GM12878 (cell line): ENCODE results near the gene POLE2. TPM values are rescaled to one million over a fixed set of nuclear protein-coding genes. Genes with fewer than 3 reads are reported as not detected.

ENCODE experiments used
- BCLAF1 ChIP-seq: fragments of 450-650 bp; IDR thresholded peaks from 2 replicates; pipeline ENCODE4 v1.6.1; 2017; ENCODE audit warnings: antibody characterized with exemption, mild to moderate bottlenecking, moderate library complexity
- EED ChIP-seq: sonication (generic); IDR thresholded peaks from 2 replicates; pipeline ENCODE4 v1.6.1; 2016; ENCODE audit warnings: antibody characterized with exemption, low read depth
- EGR1 ChIP-seq, 2 experiments: IDR thresholded peaks; 1 replicate in 1 of 2; 2 replicates in 1 of 2; pipeline ENCODE4 v1.6.1; 2011 to 2012; ENCODE audit warnings: low read depth in 2 of 2, low read length in 2 of 2, borderline replicate concordance in 1 of 2, mild to moderate bottlenecking in 1 of 2, moderate library complexity in 1 of 2
- ELK1 ChIP-seq: IDR thresholded peaks from 2 replicates; pipeline ENCODE4 v1.6.1; 2012; ENCODE audit warnings: low read depth, low read length, improper control_type of control experiment
- EZH2 ChIP-seq: IDR thresholded peaks from 2 replicates; pipeline ENCODE4 v1.6.1; 2012; ENCODE audit warnings: low read depth, mild to moderate bottlenecking, control low read depth, inconsistent platforms, low read length, borderline replicate concordance; ENCODE audit not compliant: control insufficient read depth
- GATAD2B ChIP-seq: fragments of 450-650 bp; conservative IDR thresholded peaks from 2 replicates; pipeline ENCODE4 v1.6.1; 2017; ENCODE audit warnings: low read depth, mild to moderate bottlenecking, moderate library complexity
- IKZF2 ChIP-seq, 2 experiments: fragments of 450-650 bp; IDR thresholded peaks; 2 replicates each; pipeline ENCODE4 v1.6.1; 2017; ENCODE audit warnings: mild to moderate bottlenecking in 2 of 2, moderate library complexity in 2 of 2
- MAX ChIP-seq: IDR thresholded peaks from 2 replicates; pipeline ENCODE4 v1.6.1; 2012; ENCODE audit warnings: low read depth, low read length, improper control_type of control experiment
- MEF2A ChIP-seq: IDR thresholded peaks from 2 replicates; pipeline ENCODE4 v1.6.1; 2011; ENCODE audit warnings: low read depth, mild to moderate bottlenecking, low read length, moderate library complexity; ENCODE audit not compliant: insufficient read depth
- NFIC ChIP-seq: IDR thresholded peaks from 2 replicates; pipeline ENCODE4 v1.6.1; 2012; ENCODE audit warnings: low read depth, mild to moderate bottlenecking, inconsistent platforms, low read length, moderate library complexity
- PAX5 ChIP-seq: IDR thresholded peaks from 2 replicates; pipeline ENCODE4 v1.6.1; 2011; ENCODE audit warnings: low read depth, low read length, borderline replicate concordance
- PAX8 ChIP-seq: fragments of 450-650 bp; IDR thresholded peaks from 2 replicates; pipeline ENCODE4 v1.6.1; 2017; ENCODE audit warnings: mild to moderate bottlenecking, moderate library complexity
- PKNOX1 ChIP-seq: fragments of 450-650 bp; IDR thresholded peaks from 2 replicates; pipeline ENCODE4 v1.6.1; 2016; ENCODE audit warnings: mild to moderate bottlenecking
- SMAD1 ChIP-seq: fragments of 450-650 bp; IDR thresholded peaks from 2 replicates; pipeline ENCODE4 v1.6.1; 2018; ENCODE audit warnings: mild to moderate bottlenecking, low read depth; ENCODE audit not compliant: partially characterized antibody
- SP1 ChIP-seq: IDR thresholded peaks from one replicate; pipeline ENCODE4 v1.6.1; 2011; ENCODE audit warnings: low read depth, low read length
- SREBF1 ChIP-seq: IDR thresholded peaks from 2 replicates; pipeline ENCODE4 v1.6.1; 2012; ENCODE audit warnings: mild to moderate bottlenecking, low read length
- STAT1 ChIP-seq: fragments of 450-650 bp; conservative IDR thresholded peaks from 2 replicates; pipeline ENCODE4 v1.6.1; 2014; ENCODE audit warnings: antibody characterized with exemption, mild to moderate bottlenecking
- TARDBP ChIP-seq: IDR thresholded peaks from 2 replicates; pipeline ENCODE4 v1.6.1; 2016; ENCODE audit warnings: borderline replicate concordance
- TBL1XR1 ChIP-seq: IDR thresholded peaks from 2 replicates; pipeline ENCODE4 v1.6.1; 2012; ENCODE audit warnings: low read depth, low read length, improper control_type of control experiment
- USF2 ChIP-seq: IDR thresholded peaks from 2 replicates; pipeline ENCODE4 v1.6.1; 2011; ENCODE audit warnings: low read depth, low read length, improper control_type of control experiment, borderline replicate concordance
- ZNF207 ChIP-seq: fragments of 450-650 bp; IDR thresholded peaks from 2 replicates; pipeline ENCODE4 v1.6.1; 2014; ENCODE audit warnings: antibody characterized with exemption, mild to moderate bottlenecking, borderline replicate concordance
- polyA plus RNA-seq, 11 experiments: library from polyadenylated mRNA; depleted of rRNA in 4 of 11; unstranded in 6 of 11; stranded (reverse) in 5 of 11; fragments of >200 nt; fragmentation: Nextera tagmentation in 4 of 11; fragmentation: Illumina TruSeq in 1 of 11; extraction: Ambion mirVana in 4 of 11; extraction: Trizol in 1 of 11; gene quantifications; 1 replicate in 1 of 11; 2 replicates in 10 of 11; pipeline versions ENCODE4 v1.2.1 to v1.2.3, GENCODE V29; 2011 to 2016; ENCODE audit warnings: inconsistent platforms in 2 of 11, missing spikeins in 2 of 11, low read depth in 1 of 11
- total RNA-seq, 4 experiments: library from RNA; depleted of rRNA in 3 of 4; stranded (reverse); fragments of >200 nt in 3 of 4; fragmentation: Illumina TruSeq in 1 of 4; extraction: Trizol in 1 of 4; gene quantifications; 2 replicates each; pipeline versions ENCODE4 v1.2.1 to v1.2.3, GENCODE V29; 2013 to 2021

The POLE2 gene
- total and polyA plus RNA-seq, 10 of the 15 experiments (the other 5 are each of a cell fraction or from before 2014, with no cell fraction given), result 22.0 to 45.6 (median 38.8) TPM

GRCh38 chr14:49633640-49634546 is 54.1 kb downstream of the POLE2 start (continued):
- TF ChIP-seq BCLAF1 (no peak), SREBF1 (no peak), IKZF2 (IDR thresholded peaks at IDR 0.05) (no peak; a peak in 2 of 4 replicates), MEF2A (peak; percentile 68; the same call in 1 of the 2 replicates), ELK1 (peak; percentile 85), USF2 (no peak), TBL1XR1 (0 out of 2 replicates have a peak, but pooled peaks have one; percentile 19), SP1 (peak; percentile 39), ZNF207 (peak; percentile 94), EZH2 (no peak), EED (no peak), PAX8 (no peak), STAT1 (peak; percentile 69; the same call in 1 of the 2 replicates), EGR1 (IDR thresholded peaks at IDR 0.05; ENCODE audit: borderline replicate concordance in 1 of 2, low read depth in 2 of 2, low read length in 2 of 2) (peak; percentile 11 to 98), MAX (no peak), SMAD1 (no peak), TARDBP (no peak; the same call in 1 of the 2 replicates), NFIC (no peak), GATAD2B (peak; percentile 93), PKNOX1 (no peak), PAX5 (peak; percentile 67; the same call in 1 of the 2 replicates)
